Suprapubic skin (tissue), 4 donors: ENCODE measurements around the gene MAPK1IP1L. TPM values are rescaled to one million over a fixed set of nuclear protein-coding genes. Genes with fewer than 3 reads are reported as not detected.

Source experiments
- DNase-seq, 2 donors: peaks; one replicate each; pipeline ENCODE4 v3.0.0-alpha.2; 2019; ENCODE audit warnings: low spot score in 2 of 2
- H3K27ac ChIP-seq: fragments of 200-600 bp; sonication (generic); one replicate; pipeline ENCODE4 v1.5.1; 2019
- H3K27me3 ChIP-seq: fragments of 200-600 bp; sonication (generic); one replicate; pipeline ENCODE4 v1.5.1; 2019
- H3K36me3 ChIP-seq: fragments of 200-600 bp; sonication (generic); one replicate; pipeline ENCODE4 v1.5.1; 2019
- H3K4me1 ChIP-seq: fragments of 200-600 bp; sonication (generic); one replicate; pipeline ENCODE4 v1.5.1; 2019
- H3K4me3 ChIP-seq: fragments of 200-600 bp; sonication (generic); one replicate; pipeline ENCODE4 v1.5.1; 2019; ENCODE audit warnings: mild to moderate bottlenecking
- H3K9me3 ChIP-seq: fragments of 200-600 bp; sonication (generic); one replicate; pipeline ENCODE4 v1.5.1; 2019
- EP300 ChIP-seq: sonication (generic); formaldehyde crosslinking; IDR thresholded peaks from one replicate; pipeline ENCODE4 v1.6.1; 2017; ENCODE audit warnings: antibody characterized with exemption
- POLR2A ChIP-seq, 2 donors: fragments of 450-650 bp; IDR thresholded peaks; one replicate each; pipeline ENCODE4 v1.6.1; 2017; ENCODE audit warnings: antibody characterized with exemption in 2 of 2, mild to moderate bottlenecking in 2 of 2, moderate library complexity in 2 of 2
- POLR2AphosphoS5 ChIP-seq, 3 donors: sonication (generic); formaldehyde crosslinking; IDR thresholded peaks; one replicate each; pipeline ENCODE4 v1.6.1; 2017; ENCODE audit warnings: antibody characterized with exemption in 3 of 3
- WGBS: methylation state at CpG from one replicate; pipeline ENCODE4 v1.1.5; 2018; 5-methylcytosine and 5-hydroxymethylcytosine counted together
- total RNA-seq, 4 donors: library from RNA; depleted of rRNA; stranded (reverse); fragments of >200 nt; gene quantifications; one replicate each; pipeline ENCODE4 v1.1.0, GENCODE V29; 2016
- TF ChIP-seq, protein P1 (sequence below), 2 donors: fragments of 200-600 bp in 1 of 2; fragments of 450-650 bp in 1 of 2; sonication (generic) in 1 of 2; IDR thresholded peaks; one replicate each; pipeline ENCODE4 v1.5.1; 2016 to 2019; ENCODE audit warnings: antibody characterized with exemption in 2 of 2, mild to moderate bottlenecking in 1 of 2, moderate library complexity in 1 of 2

MAPK1IP1L gene
- total RNA-seq, 4 donors from 2014 or later, result 40.3 to 95.5 (median 59.7) TPM

DNA sequence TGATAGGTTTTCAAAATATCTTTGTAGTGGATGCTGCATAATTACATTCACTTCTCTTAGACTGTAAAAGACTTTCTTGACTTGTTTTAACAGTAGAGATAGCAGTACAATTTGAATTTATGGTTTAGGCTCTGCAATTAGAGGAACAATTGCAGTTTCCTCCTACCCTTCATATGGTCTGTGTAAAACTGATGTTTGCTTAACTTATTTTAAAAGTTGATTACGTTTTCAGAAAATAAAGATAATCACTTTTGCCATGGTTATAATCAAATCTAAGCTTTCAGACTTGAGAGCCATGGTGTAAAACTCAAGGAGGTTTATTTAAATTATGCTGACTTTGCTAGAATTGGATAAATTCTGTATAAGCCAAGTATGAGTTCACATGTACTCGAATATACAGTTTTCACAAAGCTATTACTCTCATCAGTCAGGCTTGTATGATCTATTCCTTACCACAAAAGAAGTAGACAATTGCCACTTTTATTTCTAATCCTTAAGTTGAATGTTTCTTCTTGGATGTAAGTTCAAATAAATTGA, 2.5 kb upstream of the MAPK1IP1L start:
- 79% methylated on average over 2 of the region's 2 CpGs for WGBS
- Histone ChIP-seq H3K27ac (no peak overlapping the region), H3K4me1 (peaks cover 22% of the 10 kb centered on the region), H3K4me3 (no peak overlapping the region), H3K27me3 (no peaks in the 10 kb centered on the region), H3K9me3 (no peaks in the 10 kb centered on the region), H3K36me3 (peaks cover under 1% of the 10 kb centered on the region)
- TF ChIP-seq POLR2A (IDR thresholded peaks at IDR 0.05), result no peak
- TF ChIP-seq, protein P1, sequence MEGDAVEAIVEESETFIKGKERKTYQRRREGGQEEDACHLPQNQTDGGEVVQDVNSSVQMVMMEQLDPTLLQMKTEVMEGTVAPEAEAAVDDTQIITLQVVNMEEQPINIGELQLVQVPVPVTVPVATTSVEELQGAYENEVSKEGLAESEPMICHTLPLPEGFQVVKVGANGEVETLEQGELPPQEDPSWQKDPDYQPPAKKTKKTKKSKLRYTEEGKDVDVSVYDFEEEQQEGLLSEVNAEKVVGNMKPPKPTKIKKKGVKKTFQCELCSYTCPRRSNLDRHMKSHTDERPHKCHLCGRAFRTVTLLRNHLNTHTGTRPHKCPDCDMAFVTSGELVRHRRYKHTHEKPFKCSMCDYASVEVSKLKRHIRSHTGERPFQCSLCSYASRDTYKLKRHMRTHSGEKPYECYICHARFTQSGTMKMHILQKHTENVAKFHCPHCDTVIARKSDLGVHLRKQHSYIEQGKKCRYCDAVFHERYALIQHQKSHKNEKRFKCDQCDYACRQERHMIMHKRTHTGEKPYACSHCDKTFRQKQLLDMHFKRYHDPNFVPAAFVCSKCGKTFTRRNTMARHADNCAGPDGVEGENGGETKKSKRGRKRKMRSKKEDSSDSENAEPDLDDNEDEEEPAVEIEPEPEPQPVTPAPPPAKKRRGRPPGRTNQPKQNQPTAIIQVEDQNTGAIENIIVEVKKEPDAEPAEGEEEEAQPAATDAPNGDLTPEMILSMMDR (IDR thresholded peaks at IDR 0.05), result no peak
- TF ChIP-seq POLR2AphosphoS5 (IDR thresholded peaks at IDR 0.05), result no peak
- TF ChIP-seq EP300, result no peak
- DNase-seq, result no peak

GRCh38 chr14:55051165-55051422, 353 bp upstream of the MAPK1IP1L start:
- no peak for DNase-seq
- no peak for TF ChIP-seq EP300
- TF ChIP-seq POLR2AphosphoS5 (IDR thresholded peaks at IDR 0.05), result no peak
- TF ChIP-seq, protein P1 (IDR thresholded peaks at IDR 0.05), result no peak
- no peak for TF ChIP-seq POLR2A (IDR thresholded peaks at IDR 0.05)
- Histone ChIP-seq H3K4me1 (peaks cover 38% of the 10 kb centered on the region), H3K4me3 (peak overlapping the region; percentile 98), H3K36me3 (no peaks in the 10 kb centered on the region), H3K27ac (peak overlapping the region; percentile 100), H3K27me3 (no peaks in the 10 kb centered on the region), H3K9me3 (no peaks in the 10 kb centered on the region)
- 0% methylated on average over 10 of the region's 10 CpGs for WGBS

- Histone ChIP-seq H3K27me3 (no peaks in the 10 kb centered on the region), H3K36me3 (no peaks in the 10 kb centered on the region), H3K27ac (peak overlapping the region; percentile 100), H3K9me3 (no peaks in the 10 kb centered on the region), H3K4me1 (peaks cover 39% of the 10 kb centered on the region), H3K4me3 (peak overlapping the region; percentile 98)
- WGBS, result 2% methylated on average over 14 of the region's 14 CpGs
- DNase-seq, result no peak
- TF ChIP-seq POLR2AphosphoS5 (IDR thresholded peaks at IDR 0.05) (no peak), POLR2A (IDR thresholded peaks at IDR 0.05) (no peak), EP300 (no peak)
- TF ChIP-seq, protein P1 (IDR thresholded peaks at IDR 0.05), result no peak
Observed at GRCh38 chr14:55052269-55052930, 953 bp downstream of the MAPK1IP1L start.

DNA sequence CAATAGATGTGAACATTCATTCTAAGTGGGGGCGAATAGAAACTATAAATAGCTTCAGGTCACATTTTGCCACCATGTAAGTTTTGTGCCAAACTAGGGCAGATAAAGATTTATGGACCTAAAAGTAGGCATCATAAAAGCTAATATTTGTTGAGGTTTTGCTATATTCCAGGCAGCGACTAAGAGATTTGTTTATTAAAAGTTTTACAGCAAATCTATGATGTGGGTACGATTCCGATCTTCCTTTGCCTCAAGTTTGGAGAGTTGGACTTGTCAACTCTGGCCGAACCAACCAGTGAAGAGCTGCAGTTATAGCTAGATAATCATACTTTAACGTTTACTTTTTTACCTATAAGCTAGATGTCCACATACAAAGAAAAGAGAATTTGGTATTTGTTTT, 1.6 kb downstream of the MAPK1IP1L start:
- 53% methylated on average over 6 of the region's 6 CpGs for WGBS
- Histone ChIP-seq H3K9me3 (no peaks in the 10 kb centered on the region), H3K4me3 (peak overlapping the region; percentile 98), H3K27me3 (no peaks in the 10 kb centered on the region), H3K27ac (peak overlapping the region; percentile 100), H3K4me1 (peaks cover 39% of the 10 kb centered on the region), H3K36me3 (peaks cover 2% of the 10 kb centered on the region)
- no peak for DNase-seq
- TF ChIP-seq, protein P1 (IDR thresholded peaks at IDR 0.05), result no peak
- TF ChIP-seq EP300 (no peak), POLR2A (IDR thresholded peaks at IDR 0.05) (no peak), POLR2AphosphoS5 (IDR thresholded peaks at IDR 0.05) (no peak)

DNA sequence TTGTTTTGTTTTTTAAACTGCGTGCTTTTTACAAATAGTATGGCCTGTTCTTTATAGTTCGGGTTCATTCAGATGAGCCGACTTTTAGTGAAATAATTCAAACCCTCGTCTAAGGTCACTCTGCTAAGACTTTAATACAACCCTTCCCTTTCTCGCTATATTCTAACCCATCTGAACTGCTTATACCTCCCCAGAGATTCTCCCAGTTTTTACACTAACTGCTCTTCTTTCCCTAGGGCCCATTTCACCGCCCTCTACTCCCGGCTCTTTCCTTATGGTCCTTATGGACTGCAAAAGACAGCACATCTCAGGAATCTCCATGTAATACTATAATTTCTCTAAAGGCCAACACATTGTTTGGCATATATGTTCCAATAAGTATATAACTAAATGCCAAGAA, 2.1 kb downstream of the MAPK1IP1L start:
- Histone ChIP-seq H3K27ac (no peak overlapping the region), H3K9me3 (no peaks in the 10 kb centered on the region), H3K36me3 (peaks cover 7% of the 10 kb centered on the region), H3K4me1 (peaks cover 39% of the 10 kb centered on the region), H3K27me3 (no peaks in the 10 kb centered on the region), H3K4me3 (no peak overlapping the region)
- DNase-seq, result no peak
- TF ChIP-seq POLR2AphosphoS5 (IDR thresholded peaks at IDR 0.05) (no peak), EP300 (no peak), POLR2A (IDR thresholded peaks at IDR 0.05) (no peak)
- TF ChIP-seq, protein P1 (IDR thresholded peaks at IDR 0.05), result no peak
- 82% methylated on average over 7 of the region's 7 CpGs for WGBS
